Hepatocyte (in vitro differentiated cells): ENCODE data around the gene ACOXL. TPM values are rescaled to one million over a fixed set of nuclear protein-coding genes. Genes with fewer than 3 reads are reported as not detected.

Experiments used
- DNase-seq: peaks from one replicate; pipeline ENCODE4 v3.0.0-alpha.2; 2016; ENCODE audit warnings: low spot score
- H2AFZ ChIP-seq: fragments of 200-600 bp; sonication (generic); 2 replicates; pipeline ENCODE4 v1.6.0; 2016; ENCODE audit warnings: antibody characterized with exemption, mild to moderate bottlenecking
- H3K27ac ChIP-seq: fragments of 200-600 bp; sonication (generic); 2 replicates; pipeline ENCODE4 v1.5.1; 2016; ENCODE audit warnings: mild to moderate bottlenecking
- H3K27me3 ChIP-seq: fragments of 200-600 bp; sonication (generic); 2 replicates; pipeline ENCODE4 v1.6.1; 2016
- H3K36me3 ChIP-seq: fragments of 200-600 bp; sonication (generic); replicated peaks from 2 replicates; pipeline ENCODE4 v1.5.1; 2016; ENCODE audit warnings: low read depth; ENCODE audit not compliant: insufficient read depth
- H3K4me1 ChIP-seq: fragments of 200-600 bp; sonication (generic); 2 replicates; pipeline ENCODE4 v1.5.1; 2016; ENCODE audit warnings: mild to moderate bottlenecking, moderate library complexity; ENCODE audit not compliant: insufficient read depth
- H3K4me2 ChIP-seq: fragments of 200-600 bp; sonication (generic); 2 replicates; pipeline ENCODE4 v1.6.0; 2016
- H3K4me3 ChIP-seq: fragments of 200-600 bp; sonication (generic); 2 replicates; pipeline ENCODE4 v1.5.1; 2016; ENCODE audit warnings: mild to moderate bottlenecking
- H3K79me2 ChIP-seq: fragments of 200-600 bp; sonication (generic); 2 replicates; pipeline ENCODE4 v1.6.0; 2017; ENCODE audit warnings: mild to moderate bottlenecking
- H3K9me2 ChIP-seq: fragments of 200-600 bp; sonication (generic); replicated peaks from 2 replicates; pipeline ENCODE4 v1.6.0; 2017; ENCODE audit warnings: mild to moderate bottlenecking; ENCODE audit not compliant: insufficient read depth
- H3K9me3 ChIP-seq: fragments of 200-600 bp; sonication (generic); 2 replicates; pipeline ENCODE4 v1.5.1; 2016; ENCODE audit warnings: low read depth, mild to moderate bottlenecking
- H4K20me1 ChIP-seq: fragments of 200-600 bp; sonication (generic); 2 replicates; pipeline ENCODE4 v1.6.0; 2016; ENCODE audit warnings: mild to moderate bottlenecking; ENCODE audit not compliant: insufficient read depth, poor library complexity, severe bottlenecking
- CTCF ChIP-seq: fragments of 200-600 bp; sonication (generic); IDR thresholded peaks from 2 replicates; pipeline ENCODE4 v1.5.1; 2016; ENCODE audit warnings: antibody characterized with exemption, mild to moderate bottlenecking; ENCODE audit not compliant: poor library complexity
- EZH2 ChIP-seq: fragments of 200-600 bp; sonication (generic); IDR thresholded peaks from 2 replicates; pipeline ENCODE4 v1.6.1; 2016; ENCODE audit warnings: antibody characterized with exemption, mild to moderate bottlenecking, borderline replicate concordance
- EZH2phosphoT487 ChIP-seq: fragments of 200-600 bp; sonication (generic); IDR thresholded peaks from one replicate; pipeline ENCODE4 v1.6.1; 2018; ENCODE audit warnings: antibody characterized with exemption, mild to moderate bottlenecking, low read depth, moderate library complexity; ENCODE audit not compliant: unreplicated experiment, severe bottlenecking
- WGBS: methylation state at CpG from one replicate; pipeline ENCODE4 v1.1.6; 2016; ENCODE audit warnings: low lambda C conversion rate; ENCODE audit errors: missing lambda C conversion rate; 5-methylcytosine and 5-hydroxymethylcytosine counted together
- polyA plus RNA-seq: library from polyadenylated mRNA; unstranded; fragments of >200 nt; fragmentation: Nextera tagmentation; extraction: Ambion mirVana; gene quantifications from 2 replicates; pipeline ENCODE4 v1.2.1, GENCODE V29; 2016
- total RNA-seq: library from RNA; depleted of rRNA; stranded (reverse); fragments of >200 nt; gene quantifications from 2 replicates; pipeline ENCODE4 v1.2.3, GENCODE V29; 2014

Gene ACOXL
- total and polyA plus RNA-seq, 2 experiments from 2014 or later, result 0.23 to 1.1 TPM

- WGBS, result 89% methylated on average over 3 of the region's 3 CpGs
- H3K27me3 ChIP-seq, result peaks cover 34% of the 10 kb centered on the region
- no peak overlapping the region for H2AFZ ChIP-seq
- H3K4me1 ChIP-seq, result no peaks in the 10 kb centered on the region
- no peak overlapping the region for H3K27ac ChIP-seq
- no peak for DNase-seq
- no peak overlapping the region for H3K4me3 ChIP-seq
- H3K79me2 ChIP-seq, result no peaks in the 10 kb centered on the region
- H4K20me1 ChIP-seq, result no peaks in the 10 kb centered on the region
- no peaks in the 10 kb centered on the region for H3K9me3 ChIP-seq
- no peak overlapping the region for H3K4me2 ChIP-seq
- H3K9me2 ChIP-seq, result no peaks in the 10 kb centered on the region
- TF ChIP-seq EZH2 (no peak), EZH2phosphoT487 (no peak), CTCF (no peak)
- no peaks in the 10 kb centered on the region for H3K36me3 ChIP-seq
Measured at GRCh38 chr2:110780461-110780860, 48.1 kb downstream of the ACOXL start.

GRCh38 chr2:110783196-110783873, 51.0 kb downstream of the ACOXL start:
- no peak for DNase-seq
- Histone ChIP-seq H3K4me2 (no peak overlapping the region), H2AFZ (no peak overlapping the region), H3K4me3 (no peak overlapping the region), H4K20me1 (no peaks in the 10 kb centered on the region), H3K9me2 (no peaks in the 10 kb centered on the region), H3K79me2 (no peaks in the 10 kb centered on the region), H3K4me1 (no peaks in the 10 kb centered on the region), H3K9me3 (no peaks in the 10 kb centered on the region), H3K27me3 (peaks cover 18% of the 10 kb centered on the region), H3K27ac (no peak overlapping the region), H3K36me3 (no peaks in the 10 kb centered on the region)
- WGBS, result 75% methylated on average over 3 of the region's 3 CpGs
- no peak for TF ChIP-seq EZH2phosphoT487
- no peak for TF ChIP-seq CTCF
- TF ChIP-seq EZH2, result no peak

GRCh38 chr2:110784047-110784631, 51.8 kb downstream of the ACOXL start:
- no peaks in the 10 kb centered on the region for H4K20me1 ChIP-seq
- 92% methylated on average over 10 of the region's 10 CpGs for WGBS
- H3K4me2 ChIP-seq, result no peak overlapping the region
- no peaks in the 10 kb centered on the region for H3K9me2 ChIP-seq
- H3K36me3 ChIP-seq, result no peaks in the 10 kb centered on the region
- no peak overlapping the region for H3K4me3 ChIP-seq
- no peak overlapping the region for H3K27ac ChIP-seq
- no peak for DNase-seq
- H3K9me3 ChIP-seq, result no peaks in the 10 kb centered on the region
- peaks cover 17% of the 10 kb centered on the region for H3K27me3 ChIP-seq
- no peaks in the 10 kb centered on the region for H3K4me1 ChIP-seq
- no peak for TF ChIP-seq EZH2
- no peak for TF ChIP-seq CTCF
- TF ChIP-seq EZH2phosphoT487, result no peak
- no peak overlapping the region for H2AFZ ChIP-seq
- H3K79me2 ChIP-seq, result no peaks in the 10 kb centered on the region
